LNCAP (cell line): Measurements from ENCODE around the gene MYO9A.

Experiments used
- CTCF ChIP-seq: fragments of 450-650 bp; IDR thresholded peaks from 2 replicates; pipeline ENCODE4 v1.5.1; 2017; ENCODE audit warnings: mild to moderate bottlenecking

MYO9A gene

DNA sequence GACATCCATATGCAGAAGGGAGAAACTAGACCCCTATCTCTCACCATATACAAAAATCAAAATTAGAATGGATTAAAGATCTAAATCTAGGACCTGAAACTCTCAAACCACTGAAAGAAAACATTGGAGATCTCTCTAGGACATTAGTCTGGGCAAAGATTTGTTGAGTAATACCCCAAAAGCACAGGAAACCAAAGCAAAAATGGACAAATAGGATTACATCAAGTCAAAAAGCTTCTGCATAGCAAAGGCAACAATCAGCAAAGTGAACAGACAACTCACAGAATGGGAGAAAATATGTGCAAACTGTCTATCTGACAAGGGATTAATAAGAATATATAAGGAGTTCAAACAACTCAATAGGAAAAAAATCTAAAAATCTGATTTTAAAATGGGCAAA lies 54.8 kb downstream of the MYO9A start:
- no peak for TF ChIP-seq CTCF

DNA sequence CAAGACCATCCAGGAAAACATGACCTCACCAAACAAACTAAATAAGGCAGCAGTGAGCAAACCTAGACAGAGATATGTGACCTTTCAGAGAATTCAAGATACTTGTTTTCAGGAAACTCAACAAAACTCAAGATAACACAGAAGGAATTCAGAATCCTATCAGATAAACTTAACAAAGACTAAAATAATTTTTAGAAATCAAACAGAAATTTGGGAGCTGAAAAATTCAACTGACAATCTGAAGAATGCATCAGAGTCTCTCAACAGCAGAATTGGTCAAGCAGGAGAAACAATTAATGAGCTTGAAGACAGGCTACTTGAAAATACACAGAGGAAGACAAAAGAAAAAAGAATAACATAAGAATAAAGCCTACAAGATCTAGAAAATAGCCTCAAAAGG lies 55.6 kb downstream of the MYO9A start:
- TF ChIP-seq CTCF = no peak

- no peak for TF ChIP-seq CTCF
Observed at GRCh38 chr15:72060687-72061250, 57.2 kb downstream of the MYO9A start.

- no peak for TF ChIP-seq CTCF
Observed at GRCh38 chr15:72058585-72058984, 59.4 kb downstream of the MYO9A start.

DNA sequence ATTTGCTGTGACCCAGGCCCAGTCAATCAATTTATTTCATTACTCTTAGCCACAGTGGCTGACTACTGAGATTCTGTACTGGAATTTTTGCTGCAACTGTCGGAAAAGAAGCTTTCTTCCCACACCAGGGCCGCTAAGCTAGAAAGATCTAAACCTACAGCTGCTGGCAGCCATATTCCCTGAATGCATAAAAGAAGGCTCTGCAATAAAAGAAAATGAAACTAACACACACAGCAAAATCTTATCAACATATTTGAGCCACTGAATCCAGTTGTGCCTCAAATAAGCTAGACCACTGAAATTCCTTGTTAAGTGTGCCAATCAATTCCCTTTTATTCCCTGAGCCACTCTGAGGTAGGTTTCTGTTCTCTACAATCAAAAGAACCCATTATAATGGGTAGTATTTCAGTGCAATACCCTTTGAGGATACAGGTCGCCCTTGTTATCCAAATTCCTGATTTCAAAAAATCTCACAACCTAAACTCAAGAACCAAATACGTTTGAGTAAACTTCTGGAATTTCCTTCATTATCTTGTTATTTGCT lies 60.3 kb downstream of the MYO9A start:
- TF ChIP-seq CTCF = no peak

- TF ChIP-seq CTCF = no peak
Observed at GRCh38 chr15:72050700-72051099, 67.2 kb downstream of the MYO9A start.

DNA sequence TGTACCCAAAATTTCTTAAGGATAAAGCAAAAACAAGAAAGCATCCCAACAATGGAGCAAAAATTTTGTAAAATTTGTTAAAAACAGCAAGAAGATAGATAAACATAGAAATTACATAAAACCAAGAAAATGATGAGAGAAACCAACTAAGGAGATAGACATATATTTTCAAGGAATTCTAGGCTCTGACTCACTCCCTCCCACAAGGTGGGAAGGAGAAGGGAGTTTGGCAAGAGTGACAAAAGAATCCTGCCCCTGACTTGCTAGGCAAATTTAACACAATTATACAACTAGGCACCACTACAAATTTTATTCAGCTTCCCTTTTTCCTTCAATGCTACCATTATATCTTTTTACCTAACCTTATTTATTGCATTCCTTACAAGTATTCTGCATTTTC lies 70.9 kb downstream of the MYO9A start:
- TF ChIP-seq CTCF = no peak

- no peak for TF ChIP-seq CTCF
Observed at GRCh38 chr15:72044956-72045355, 73.0 kb downstream of the MYO9A start.
